ENCODE measurements around the gene CCDC182. TPM values are rescaled to one million over a fixed set of nuclear protein-coding genes. Genes with fewer than 3 reads are reported as not detected.

The CCDC182 gene
- total and polyA plus RNA-seq, 2 experiments from 2014 or later: not detected

GRCh38 chr17:57704448-57704847, 40.7 kb downstream of the CCDC182 start:
- TF ChIP-seq JUNB (IDR thresholded peaks at IDR 0.05; ENCODE audit: unreplicated experiment): no peak
- TF ChIP-seq POLR2AphosphoS5 (IDR thresholded peaks at IDR 0.05; ENCODE audit: low read depth): no peak
- TF ChIP-seq, protein P1, sequence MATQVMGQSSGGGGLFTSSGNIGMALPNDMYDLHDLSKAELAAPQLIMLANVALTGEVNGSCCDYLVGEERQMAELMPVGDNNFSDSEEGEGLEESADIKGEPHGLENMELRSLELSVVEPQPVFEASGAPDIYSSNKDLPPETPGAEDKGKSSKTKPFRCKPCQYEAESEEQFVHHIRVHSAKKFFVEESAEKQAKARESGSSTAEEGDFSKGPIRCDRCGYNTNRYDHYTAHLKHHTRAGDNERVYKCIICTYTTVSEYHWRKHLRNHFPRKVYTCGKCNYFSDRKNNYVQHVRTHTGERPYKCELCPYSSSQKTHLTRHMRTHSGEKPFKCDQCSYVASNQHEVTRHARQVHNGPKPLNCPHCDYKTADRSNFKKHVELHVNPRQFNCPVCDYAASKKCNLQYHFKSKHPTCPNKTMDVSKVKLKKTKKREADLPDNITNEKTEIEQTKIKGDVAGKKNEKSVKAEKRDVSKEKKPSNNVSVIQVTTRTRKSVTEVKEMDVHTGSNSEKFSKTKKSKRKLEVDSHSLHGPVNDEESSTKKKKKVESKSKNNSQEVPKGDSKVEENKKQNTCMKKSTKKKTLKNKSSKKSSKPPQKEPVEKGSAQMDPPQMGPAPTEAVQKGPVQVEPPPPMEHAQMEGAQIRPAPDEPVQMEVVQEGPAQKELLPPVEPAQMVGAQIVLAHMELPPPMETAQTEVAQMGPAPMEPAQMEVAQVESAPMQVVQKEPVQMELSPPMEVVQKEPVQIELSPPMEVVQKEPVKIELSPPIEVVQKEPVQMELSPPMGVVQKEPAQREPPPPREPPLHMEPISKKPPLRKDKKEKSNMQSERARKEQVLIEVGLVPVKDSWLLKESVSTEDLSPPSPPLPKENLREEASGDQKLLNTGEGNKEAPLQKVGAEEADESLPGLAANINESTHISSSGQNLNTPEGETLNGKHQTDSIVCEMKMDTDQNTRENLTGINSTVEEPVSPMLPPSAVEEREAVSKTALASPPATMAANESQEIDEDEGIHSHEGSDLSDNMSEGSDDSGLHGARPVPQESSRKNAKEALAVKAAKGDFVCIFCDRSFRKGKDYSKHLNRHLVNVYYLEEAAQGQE (IDR thresholded peaks at IDR 0.05; ENCODE audit: unreplicated experiment): no peak
- no peak for TF ChIP-seq EZH2phosphoT487 (IDR thresholded peaks at IDR 0.05; ENCODE audit: unreplicated experiment)
- no peak for TF ChIP-seq NANOG (IDR thresholded peaks at IDR 0.05; ENCODE audit: borderline replicate concordance)
- TF ChIP-seq, protein P2, sequence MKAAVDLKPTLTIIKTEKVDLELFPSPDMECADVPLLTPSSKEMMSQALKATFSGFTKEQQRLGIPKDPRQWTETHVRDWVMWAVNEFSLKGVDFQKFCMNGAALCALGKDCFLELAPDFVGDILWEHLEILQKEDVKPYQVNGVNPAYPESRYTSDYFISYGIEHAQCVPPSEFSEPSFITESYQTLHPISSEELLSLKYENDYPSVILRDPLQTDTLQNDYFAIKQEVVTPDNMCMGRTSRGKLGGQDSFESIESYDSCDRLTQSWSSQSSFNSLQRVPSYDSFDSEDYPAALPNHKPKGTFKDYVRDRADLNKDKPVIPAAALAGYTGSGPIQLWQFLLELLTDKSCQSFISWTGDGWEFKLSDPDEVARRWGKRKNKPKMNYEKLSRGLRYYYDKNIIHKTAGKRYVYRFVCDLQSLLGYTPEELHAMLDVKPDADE (IDR thresholded peaks at IDR 0.05): no peak
- no peak for TF ChIP-seq STAT1 (IDR thresholded peaks at IDR 0.05; ENCODE audit: unreplicated experiment)
- TF ChIP-seq EZH2 (IDR thresholded peaks at IDR 0.05; ENCODE audit: low read depth, unreplicated experiment): no peak
- no peak for TF ChIP-seq ZNF114 (CRISPR knock-in tag; IDR thresholded peaks at IDR 0.05)
- no peak for TF ChIP-seq CREB1 (CRISPR knock-in tag; IDR thresholded peaks at IDR 0.05; ENCODE audit: low read depth)
- no peak for TF ChIP-seq ZNF331 (CRISPR knock-in tag; IDR thresholded peaks at IDR 0.05; ENCODE audit: low read depth)
- TF ChIP-seq, protein P3, sequence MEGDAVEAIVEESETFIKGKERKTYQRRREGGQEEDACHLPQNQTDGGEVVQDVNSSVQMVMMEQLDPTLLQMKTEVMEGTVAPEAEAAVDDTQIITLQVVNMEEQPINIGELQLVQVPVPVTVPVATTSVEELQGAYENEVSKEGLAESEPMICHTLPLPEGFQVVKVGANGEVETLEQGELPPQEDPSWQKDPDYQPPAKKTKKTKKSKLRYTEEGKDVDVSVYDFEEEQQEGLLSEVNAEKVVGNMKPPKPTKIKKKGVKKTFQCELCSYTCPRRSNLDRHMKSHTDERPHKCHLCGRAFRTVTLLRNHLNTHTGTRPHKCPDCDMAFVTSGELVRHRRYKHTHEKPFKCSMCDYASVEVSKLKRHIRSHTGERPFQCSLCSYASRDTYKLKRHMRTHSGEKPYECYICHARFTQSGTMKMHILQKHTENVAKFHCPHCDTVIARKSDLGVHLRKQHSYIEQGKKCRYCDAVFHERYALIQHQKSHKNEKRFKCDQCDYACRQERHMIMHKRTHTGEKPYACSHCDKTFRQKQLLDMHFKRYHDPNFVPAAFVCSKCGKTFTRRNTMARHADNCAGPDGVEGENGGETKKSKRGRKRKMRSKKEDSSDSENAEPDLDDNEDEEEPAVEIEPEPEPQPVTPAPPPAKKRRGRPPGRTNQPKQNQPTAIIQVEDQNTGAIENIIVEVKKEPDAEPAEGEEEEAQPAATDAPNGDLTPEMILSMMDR (conservative IDR thresholded peaks at IDR 0.05; ENCODE audit: low read depth in 2 of 2): no peak
- no peak for TF ChIP-seq ZNF462 (CRISPR knock-in tag; IDR thresholded peaks at IDR 0.05)
- H3K36me3 Mint-ChIP-seq (ENCODE audit: low read depth): no peaks in the 10 kb centered on the region
- Histone ChIP-seq H3K79me2 (replicated peaks; ENCODE audit: insufficient read depth) (no peaks in the 10 kb centered on the region), H3K4me1 (ENCODE audit: insufficient read depth) (peaks cover 13% of the 10 kb centered on the region), H3K4me2 (no peak overlapping the region), H3K27ac (ENCODE audit: low read depth) (no peak overlapping the region), H2AFZ (no peak overlapping the region), H3K9me2 (ENCODE audit: insufficient read depth) (no peaks in the 10 kb centered on the region), H3K36me3 (ENCODE audit: insufficient read depth) (no peaks in the 10 kb centered on the region), H3F3A (replicated peaks; ENCODE audit: low read depth) (no peaks in the 10 kb centered on the region), H4K20me1 (replicated peaks; ENCODE audit: insufficient read depth) (no peaks in the 10 kb centered on the region), H3K27me3 (ENCODE audit: insufficient read depth) (no peaks in the 10 kb centered on the region), H3K4me3 (no peak overlapping the region)
- no peaks in the 10 kb centered on the region for H3K9me3 Mint-ChIP-seq
- peaks cover 22% of the 10 kb centered on the region for H3K4me1 Mint-ChIP-seq
- ATAC-seq: no peak
- H3K27ac Mint-ChIP-seq: no peak overlapping the region
- peaks cover 3% of the 10 kb centered on the region for H3K27me3 Mint-ChIP-seq (ENCODE audit: insufficient read depth, low read depth, poor library complexity)
- DNase-seq (ENCODE audit: low spot score): no peak
- no peak overlapping the region for H3K4me3 Mint-ChIP-seq
